ELF-1 (cell line): ENCODE measurements around the gene FBRSL1.

Experiments used
- DNase-seq: peaks from one replicate; pipeline ENCODE4 v3.0.0-alpha.2; 2016; ENCODE audit warnings: low read depth, low spot score

FBRSL1 gene

GRCh38 chr12:132483612-132484011, 6.3 kb upstream of the FBRSL1 start:
- no peak for DNase-seq

GRCh38 chr12:132484183-132484890, 5.6 kb upstream of the FBRSL1 start:
- no peak for DNase-seq

GRCh38 chr12:132484891-132485441, 5.0 kb upstream of the FBRSL1 start:
- no peak for DNase-seq

- DNase-seq: no peak
Measured at GRCh38 chr12:132485619-132486018, 4.3 kb upstream of the FBRSL1 start.

GRCh38 chr12:132486168-132486567, 3.8 kb upstream of the FBRSL1 start:
- no peak for DNase-seq

- no peak for DNase-seq
Measured at GRCh38 chr12:132486576-132486975, 3.4 kb upstream of the FBRSL1 start.

- no peak for DNase-seq
Measured at GRCh38 chr12:132487311-132487741, 2.6 kb upstream of the FBRSL1 start.

GRCh38 chr12:132488127-132489077, 1.5 kb upstream of the FBRSL1 start:
- no peak for DNase-seq

GRCh38 chr12:132489078-132489601, 811 bp upstream of the FBRSL1 start:
- DNase-seq: no peak

GRCh38 chr12:132490422-132491137, 629 bp downstream of the FBRSL1 start:
- DNase-seq: no peak

- DNase-seq: no peak
Measured at GRCh38 chr12:132491138-132491663, 1.2 kb downstream of the FBRSL1 start.

GRCh38 chr12:132491761-132492378, 1.9 kb downstream of the FBRSL1 start:
- no peak for DNase-seq

- DNase-seq: no peak
Measured at GRCh38 chr12:132492522-132492921, 2.6 kb downstream of the FBRSL1 start.

- no peak for DNase-seq
Measured at GRCh38 chr12:132492951-132493350, 3.0 kb downstream of the FBRSL1 start.

GRCh38 chr12:132493482-132494178, 3.7 kb downstream of the FBRSL1 start:
- DNase-seq: peak; percentile 52

- peak; percentile 88 for DNase-seq
Measured at GRCh38 chr12:132494294-132495164, 4.6 kb downstream of the FBRSL1 start.

GRCh38 chr12:132495165-132495544, 5.2 kb downstream of the FBRSL1 start:
- no peak for DNase-seq

GRCh38 chr12:132495629-132496357, 5.8 kb downstream of the FBRSL1 start:
- no peak for DNase-seq

GRCh38 chr12:132496358-132496669, 6.4 kb downstream of the FBRSL1 start:
- DNase-seq: no peak
